ENCODE results near the gene MRPS12. TPM values are rescaled to one million over a fixed set of nuclear protein-coding genes. Genes with fewer than 3 reads are reported as not detected.
A peak's percentile ranks its signal among the peaks of the same experiment; 100 is the strongest.

Gene MRPS12
- total RNA-seq, 1 experiment from 2014 or later: 88.0 TPM

GRCh38 chr19:38890686-38891085 is 40.1 kb upstream of the MRPS12 start (continued):
- TF ChIP-seq E2F5 (CRISPR knock-in tag; IDR thresholded peaks at IDR 0.05) (no peak), ZNF396 (CRISPR knock-in tag; IDR thresholded peaks at IDR 0.05; ENCODE audit: borderline replicate concordance) (no peak), CREM (CRISPR knock-in tag; IDR thresholded peaks at IDR 0.05) (no peak), SMAD3 (CRISPR knock-in tag; IDR thresholded peaks at IDR 0.05; ENCODE audit: borderline replicate concordance) (no peak), CTCF (IDR thresholded peaks at IDR 0.05) (no peak), ZMAT4 (CRISPR knock-in tag; IDR thresholded peaks at IDR 0.05) (no peak)

GRCh38 chr19:38891771-38892170 is 39.0 kb upstream of the MRPS12 start:
- Mint-ChIP-seq H3K4me1 (no peaks in the 10 kb centered on the region), H3K36me3 (no peaks in the 10 kb centered on the region), H3K27me3 (ENCODE audit: low read depth) (peaks cover 2% of the 10 kb centered on the region; the same call in 1 of the 2 replicates), H3K4me3 (no peak overlapping the region), H3K27ac (no peak overlapping the region), H3K9me3 (no peaks in the 10 kb centered on the region)
- ChIA-PET POLR2A (no interaction called here), CTCF (no interaction called here)
- DNase-seq (ENCODE audit: low spot score) (no peak), ATAC-seq (no peak)
- TF ChIP-seq ETV6 (CRISPR knock-in tag; IDR thresholded peaks at IDR 0.05) (no peak), RORB (CRISPR knock-in tag; IDR thresholded peaks at IDR 0.05) (no peak), ZNF232 (CRISPR knock-in tag; IDR thresholded peaks at IDR 0.05) (no peak), MAX (CRISPR knock-in tag; IDR thresholded peaks at IDR 0.05) (no peak)

GRCh38 chr19:38892841-38893240 is 37.9 kb upstream of the MRPS12 start:
- H3K4me1 Mint-ChIP-seq: no peaks in the 10 kb centered on the region
- DNase-seq (ENCODE audit: low spot score) (no peak), ATAC-seq (peak; percentile 65)
- no peaks in the 10 kb centered on the region for H3K9me3 Mint-ChIP-seq
- peak; percentile 58; the same call in 1 of the 2 replicates for TF ChIP-seq NFYB (CRISPR knock-in tag; conservative IDR thresholded peaks at IDR 0.05; ENCODE audit: low read depth)
- no peak for TF ChIP-seq JAZF1 (CRISPR knock-in tag; IDR thresholded peaks at IDR 0.05)
- no peak for TF ChIP-seq ZBTB43 (CRISPR knock-in tag; IDR thresholded peaks at IDR 0.05)
- TF ChIP-seq GABPB1 (CRISPR knock-in tag; IDR thresholded peaks at IDR 0.05): no peak
- H3K27me3 Mint-ChIP-seq (ENCODE audit: low read depth): peaks cover 8% of the 10 kb centered on the region
- ChIA-PET POLR2A (no interaction called here), CTCF (interaction anchor here (1.4 kb wide), 1 partner anchor 23 kb away, joined by 3 read pairs; no protein-coding TSS in a partner anchor)
- no peak overlapping the region for H3K27ac Mint-ChIP-seq
- H3K36me3 Mint-ChIP-seq: no peaks in the 10 kb centered on the region
- no peak overlapping the region for H3K4me3 Mint-ChIP-seq

GRCh38 chr19:38893341-38893771 is 37.4 kb upstream of the MRPS12 start:
- TF ChIP-seq HMGA2 (CRISPR knock-in tag; IDR thresholded peaks at IDR 0.05): no peak
- TF ChIP-seq ZNF671 (CRISPR knock-in tag; IDR thresholded peaks at IDR 0.05): no peak
- no peak for TF ChIP-seq CTCF (IDR thresholded peaks at IDR 0.05)
- no peak for TF ChIP-seq ZNF138 (CRISPR knock-in tag; conservative IDR thresholded peaks at IDR 0.05)
- TF ChIP-seq FOXP1 (CRISPR knock-in tag; IDR thresholded peaks at IDR 0.05; ENCODE audit: borderline replicate concordance): no peak
- TF ChIP-seq ZNF425 (CRISPR knock-in tag; conservative IDR thresholded peaks at IDR 0.05): no peak
- TF ChIP-seq USF1 (CRISPR knock-in tag; IDR thresholded peaks at IDR 0.05): no peak
- no peak for TF ChIP-seq NFYB (CRISPR knock-in tag; conservative IDR thresholded peaks at IDR 0.05; ENCODE audit: low read depth)
- no peak for TF ChIP-seq PRRX2 (CRISPR knock-in tag; IDR thresholded peaks at IDR 0.05)
- no peak for DNase-seq (ENCODE audit: low spot score)
- Mint-ChIP-seq H3K4me1 (peaks cover 1% of the 10 kb centered on the region; the same call in 1 of the 2 replicates), H3K36me3 (no peaks in the 10 kb centered on the region), H3K9me3 (no peaks in the 10 kb centered on the region), H3K27ac (no peak overlapping the region), H3K4me3 (no peak overlapping the region), H3K27me3 (ENCODE audit: low read depth) (peaks cover 13% of the 10 kb centered on the region)
- POLR2A ChIA-PET: no interaction called here
- ATAC-seq: no peak
- CTCF ChIA-PET: interaction anchor here (1.4 kb wide), 1 partner anchor 23 kb away, joined by 3 read pairs; no protein-coding TSS in a partner anchor

Measured in WTC11 (cell line).